Putamen (tissue), 1 donor: ENCODE data around the gene MCTP2.

Source experiments
- DNase-seq: peaks from one replicate; pipeline ENCODE4 v3.0.0-alpha.2; 2016; ENCODE audit warnings: low spot score

The MCTP2 gene

DNA sequence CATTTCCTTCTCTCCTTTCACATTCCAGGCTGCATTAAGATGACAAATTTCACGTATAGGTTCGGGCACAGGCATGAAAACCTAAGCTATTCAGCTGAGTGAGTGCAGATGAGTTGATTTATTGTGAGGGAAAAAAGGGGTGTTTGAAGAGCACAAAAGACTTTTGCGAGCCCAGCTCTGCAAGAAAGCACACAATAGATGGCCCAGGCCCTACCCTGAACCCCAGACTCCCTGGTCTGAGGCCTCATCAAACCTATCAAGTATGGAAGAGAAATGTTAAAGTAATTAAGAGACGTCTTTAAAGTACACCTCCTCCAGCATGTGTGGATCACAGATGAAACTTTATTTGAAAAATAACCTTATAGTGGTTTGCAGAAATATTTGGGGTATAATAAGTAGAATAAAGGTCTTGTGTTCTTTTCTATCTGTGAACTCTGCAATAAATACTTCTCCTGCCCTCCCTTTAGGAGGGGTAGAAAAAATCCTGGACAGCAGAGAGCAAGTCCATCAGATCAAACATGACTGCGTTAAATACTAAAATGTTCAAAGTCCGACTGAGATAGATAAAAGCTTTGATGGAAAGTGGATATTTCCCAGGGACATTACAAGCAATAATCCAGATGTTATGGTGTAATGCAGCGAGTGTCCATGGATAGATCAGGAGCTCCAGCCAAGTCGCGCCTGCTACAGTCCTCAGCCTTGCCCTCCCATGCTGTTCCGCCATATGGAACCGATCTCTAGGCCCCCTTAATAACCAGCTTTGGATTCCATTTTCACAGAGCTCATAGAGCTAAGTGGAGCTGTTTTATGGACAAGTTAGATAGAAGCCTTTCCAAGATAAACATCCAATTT, 121.5 kb downstream of the MCTP2 start:
- no peak for DNase-seq

DNA sequence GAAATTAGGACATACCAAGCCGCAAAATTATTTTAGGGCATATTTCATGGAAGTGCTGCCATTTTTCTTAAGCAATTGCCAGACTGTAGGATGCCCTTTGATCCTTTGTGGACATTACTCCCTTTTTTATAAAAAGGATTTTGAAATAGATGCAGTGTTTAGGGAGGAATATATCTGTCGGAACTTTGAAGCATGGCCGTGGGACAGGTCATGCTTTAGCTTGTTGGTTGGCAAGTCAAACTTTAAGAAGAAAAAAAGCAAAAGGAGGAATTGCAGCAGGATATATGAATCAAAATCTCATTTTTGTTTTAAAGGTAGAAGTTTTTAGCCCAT, 122.1 kb downstream of the MCTP2 start:
- DNase-seq, result no peak

DNA sequence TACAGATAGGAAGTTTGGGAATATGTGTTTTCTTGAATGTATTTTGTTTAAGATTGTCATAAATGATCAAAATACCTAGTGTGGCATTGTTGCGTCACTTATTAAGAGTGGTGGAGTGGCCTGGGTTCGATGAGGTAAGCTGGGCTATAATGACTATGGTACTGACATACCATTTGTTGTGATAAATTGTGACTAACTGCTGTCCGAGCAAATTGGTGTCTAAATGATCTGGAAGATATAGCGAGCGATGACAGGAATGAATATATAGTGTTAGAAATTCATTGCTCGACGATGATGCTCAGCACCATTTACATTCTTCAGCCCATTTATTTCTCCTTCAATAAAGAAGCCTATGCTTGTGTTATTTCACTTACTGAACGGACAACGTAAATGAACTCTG, 123.3 kb downstream of the MCTP2 start:
- no peak for DNase-seq

DNA sequence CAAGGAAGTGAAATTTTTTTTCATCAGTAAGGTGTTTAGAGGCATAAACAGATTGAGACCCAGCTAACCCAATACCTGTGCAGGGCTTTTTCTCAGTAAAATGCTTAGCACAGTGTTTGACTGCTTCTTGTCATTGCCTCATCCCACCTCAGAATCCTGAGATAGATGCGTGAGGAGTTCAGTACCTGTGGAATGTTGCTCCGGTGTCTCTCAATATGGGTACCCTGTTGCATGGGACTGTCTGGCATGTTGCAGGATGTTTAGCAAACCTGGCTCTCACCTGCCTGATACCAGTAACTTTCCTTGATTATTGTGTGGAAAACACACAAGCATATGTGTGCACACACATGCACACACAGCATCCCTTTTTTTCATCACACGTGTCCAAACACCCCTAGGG, 128.4 kb downstream of the MCTP2 start:
- DNase-seq, result no peak

DNA sequence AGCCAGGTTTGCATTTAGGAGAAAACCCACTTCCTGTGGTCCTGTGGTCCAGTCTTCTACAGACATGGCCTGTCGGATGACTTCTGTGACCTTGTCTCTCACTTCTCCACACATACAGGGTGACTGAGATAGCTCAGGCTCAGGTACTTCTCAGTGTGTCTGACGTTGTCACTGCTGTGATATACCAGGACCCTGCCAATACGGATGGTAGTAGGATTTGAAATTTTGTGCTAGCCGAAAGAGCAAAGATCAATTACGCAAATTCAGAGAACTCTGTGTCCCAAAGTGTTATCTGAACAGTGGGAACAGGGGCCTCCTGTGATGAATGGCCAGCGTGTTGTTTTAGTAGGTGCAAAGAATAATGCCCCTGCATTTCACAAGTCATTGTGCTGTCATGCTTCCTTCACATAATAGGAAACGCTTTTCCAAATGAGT, 128.9 kb downstream of the MCTP2 start:
- DNase-seq, result no peak

DNA sequence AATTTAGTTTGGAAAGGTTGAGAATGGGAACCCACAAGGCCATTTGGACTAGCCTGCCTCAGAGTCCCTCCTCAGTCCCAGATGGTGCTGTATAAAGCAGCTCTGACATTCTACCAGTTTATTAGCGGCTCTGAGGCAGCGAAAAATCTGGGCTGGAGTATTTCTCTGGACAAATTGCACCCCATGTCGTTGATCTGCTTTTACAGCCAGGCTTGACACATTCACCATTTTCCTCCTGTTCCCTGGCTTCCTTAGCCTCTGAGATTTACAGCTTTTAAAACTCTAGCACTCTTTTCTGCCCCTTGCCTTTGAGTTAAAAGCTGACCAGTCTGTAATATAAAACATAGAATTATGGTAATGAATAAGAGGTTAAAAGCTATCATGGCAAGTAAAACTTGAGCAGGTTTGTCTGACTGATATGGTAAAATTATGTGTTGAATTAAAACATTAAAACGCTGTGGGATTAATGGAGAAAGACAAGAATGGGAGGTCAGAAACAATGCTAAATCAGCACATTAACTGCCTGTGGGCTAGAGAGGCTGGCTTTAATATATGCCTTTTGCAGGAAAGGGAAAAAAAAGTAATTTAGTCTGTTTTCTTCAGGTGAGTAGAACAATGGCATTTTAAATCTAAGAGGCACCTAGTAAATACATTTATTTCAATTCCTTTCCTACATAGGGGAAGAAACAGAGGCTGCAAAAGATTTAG, 131.2 kb downstream of the MCTP2 start:
- DNase-seq, result no peak

DNA sequence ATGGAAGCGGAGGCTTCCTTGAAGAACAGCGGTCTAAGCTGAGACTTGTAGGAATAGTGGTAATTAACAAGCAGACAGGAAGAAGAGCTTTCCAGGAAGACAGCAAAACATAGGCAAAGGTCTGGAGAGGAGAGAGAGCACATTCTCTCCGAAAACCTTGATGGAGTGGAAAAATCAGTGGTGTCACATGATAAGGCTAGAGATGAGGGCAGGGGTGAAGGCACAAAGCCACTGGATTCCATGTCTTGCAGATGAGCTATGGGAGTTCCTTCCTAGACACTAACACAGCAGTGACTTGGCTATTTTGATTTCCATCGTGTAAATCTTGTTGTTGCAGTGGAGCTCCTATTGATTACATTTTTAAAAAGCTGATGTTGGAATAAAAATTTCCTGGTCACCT, 132.0 kb downstream of the MCTP2 start:
- DNase-seq, result no peak

DNA sequence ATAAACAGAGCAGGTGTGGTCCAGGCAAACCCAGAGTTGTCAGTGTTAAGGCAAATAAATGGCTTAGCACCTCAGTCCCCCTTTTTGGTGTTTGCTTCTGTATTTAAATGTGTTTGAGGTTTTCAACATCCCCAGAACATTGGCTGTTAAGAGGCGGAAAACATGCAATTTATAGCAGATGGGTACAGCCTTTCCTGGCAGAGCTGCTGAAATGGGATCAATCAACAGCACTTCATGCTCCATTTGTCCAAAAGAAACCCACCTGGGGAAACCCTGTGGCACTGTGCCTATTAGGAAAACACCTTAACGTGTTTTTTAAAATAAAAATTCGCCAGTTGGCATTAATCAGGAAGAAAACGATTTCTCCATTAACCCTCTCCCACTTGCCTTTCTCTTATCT, 135.4 kb downstream of the MCTP2 start:
- no peak for DNase-seq

DNA sequence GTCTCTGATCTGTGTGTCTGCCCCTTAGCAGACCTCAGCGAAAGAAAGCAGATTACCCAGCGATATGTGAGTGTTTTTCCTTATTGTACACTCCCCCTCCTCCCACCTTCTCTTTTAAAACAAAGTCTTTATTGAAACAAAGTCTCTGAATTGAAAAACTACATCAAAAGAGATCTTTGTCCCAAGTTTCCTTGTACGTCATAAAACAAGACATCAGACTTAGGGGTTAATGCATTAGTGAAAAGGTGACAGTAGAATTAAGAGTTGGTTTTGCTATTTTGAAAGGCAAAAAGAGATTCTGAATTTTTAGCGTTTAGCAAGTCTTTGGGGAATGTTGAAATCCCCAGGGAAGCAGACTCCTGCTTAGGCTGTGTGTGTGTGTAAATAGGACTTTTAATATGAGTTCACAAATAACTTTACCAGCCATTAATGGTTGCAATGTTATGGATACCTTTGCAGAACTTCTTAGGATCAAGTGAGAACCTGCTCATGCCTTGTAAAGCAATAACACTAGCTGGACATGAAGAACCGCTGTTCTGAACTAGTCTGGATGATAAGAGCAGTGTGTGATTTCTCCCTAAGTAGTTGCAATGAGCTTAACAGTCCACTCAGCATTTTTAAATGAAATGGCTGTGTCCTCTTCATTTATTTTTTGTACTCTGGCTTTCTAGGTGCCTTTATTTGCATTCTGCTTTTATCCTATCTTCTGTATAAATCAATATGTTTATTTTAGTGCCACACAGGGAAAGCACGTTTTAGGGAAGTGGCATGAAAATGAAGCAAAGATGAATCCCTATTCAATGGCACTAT, 136.6 kb downstream of the MCTP2 start:
- DNase-seq, result no peak

DNA sequence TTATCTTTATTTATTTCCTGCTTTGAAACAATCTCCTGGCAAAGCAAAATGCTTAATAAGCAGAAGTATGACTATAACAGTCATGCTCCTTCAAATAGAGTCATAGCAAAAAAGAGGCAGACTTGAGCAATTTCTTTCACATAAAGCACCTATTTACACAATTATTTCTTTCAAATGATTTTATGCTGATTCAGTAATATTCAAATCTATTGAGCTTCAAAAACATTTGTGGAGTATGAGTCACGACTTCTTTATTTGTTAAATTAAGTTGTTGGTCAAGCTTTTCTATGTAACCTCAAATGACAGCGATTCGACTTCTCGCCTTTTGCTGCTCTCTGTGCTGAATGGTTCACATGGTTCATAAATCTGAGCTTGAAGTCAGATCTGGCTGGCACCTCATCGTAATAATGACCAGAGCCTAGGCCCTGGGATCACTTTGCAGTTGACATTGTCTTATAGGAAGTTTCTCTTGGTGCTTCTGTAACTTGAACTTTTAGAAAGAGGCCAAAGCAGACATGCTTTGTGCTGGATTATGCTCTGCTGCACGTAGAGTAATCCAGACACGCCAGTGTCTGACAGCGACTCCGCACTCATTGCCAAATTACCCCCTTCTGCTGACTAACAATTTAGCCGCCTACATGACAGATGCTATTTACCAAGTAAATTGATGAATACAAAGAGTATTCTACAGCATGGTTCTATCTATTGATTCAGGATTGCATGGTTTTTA, 139.0 kb downstream of the MCTP2 start:
- no peak for DNase-seq

DNA sequence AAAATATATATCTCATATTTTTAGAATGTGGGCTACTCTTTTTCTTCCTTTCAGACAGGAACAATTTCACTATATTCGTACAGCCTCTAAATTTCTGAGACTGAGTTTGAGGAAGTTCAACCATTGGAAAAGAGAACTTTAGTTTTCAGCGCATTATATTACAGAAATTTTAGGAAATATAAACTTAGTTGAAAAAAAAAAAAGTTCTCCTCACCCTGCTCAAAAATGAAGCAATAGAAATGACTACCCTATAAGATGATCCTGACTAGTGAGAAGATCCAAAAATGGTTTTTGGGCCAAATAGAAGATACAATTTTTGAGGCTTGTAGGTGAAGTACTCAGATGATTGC, 139.6 kb downstream of the MCTP2 start:
- no peak for DNase-seq

DNA sequence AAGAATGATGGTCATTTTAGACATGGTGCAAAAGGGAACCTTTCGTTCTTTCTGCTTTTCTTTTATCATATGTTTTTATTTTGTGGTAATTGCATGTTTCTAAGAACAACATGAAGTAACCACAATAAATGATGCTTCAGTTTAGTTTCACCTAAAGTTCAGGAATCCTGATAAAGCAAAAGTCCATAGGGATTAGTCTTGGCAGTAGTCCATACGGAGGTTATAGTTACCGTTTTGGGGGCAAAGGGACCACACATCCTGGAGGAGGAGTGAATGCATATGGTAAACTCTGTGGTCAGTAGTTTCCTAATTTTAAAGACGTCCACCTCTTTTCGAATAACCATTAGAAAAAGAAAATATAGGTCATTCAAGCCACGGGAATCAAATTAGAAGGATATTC, 141.5 kb downstream of the MCTP2 start:
- DNase-seq, result no peak

DNA sequence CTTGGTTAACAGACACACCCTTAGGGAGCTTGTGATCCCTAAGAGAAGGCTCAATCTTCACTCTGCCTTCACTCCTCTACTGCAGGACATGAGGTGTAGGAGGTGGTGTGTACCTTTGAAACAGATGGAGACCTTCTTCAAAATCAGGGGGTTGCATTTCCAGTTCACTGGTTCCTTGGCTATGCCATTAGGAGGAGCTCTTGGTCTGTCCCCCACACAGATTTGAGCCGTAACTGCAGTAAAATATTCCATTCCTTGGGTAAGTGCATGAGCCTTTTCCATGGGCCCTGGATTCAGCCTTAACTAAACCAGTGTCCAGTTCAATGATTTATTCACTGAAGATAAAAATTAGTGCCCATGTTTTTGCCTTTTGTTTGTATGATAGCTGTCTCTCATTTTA, 144.6 kb downstream of the MCTP2 start:
- no peak for DNase-seq

DNA sequence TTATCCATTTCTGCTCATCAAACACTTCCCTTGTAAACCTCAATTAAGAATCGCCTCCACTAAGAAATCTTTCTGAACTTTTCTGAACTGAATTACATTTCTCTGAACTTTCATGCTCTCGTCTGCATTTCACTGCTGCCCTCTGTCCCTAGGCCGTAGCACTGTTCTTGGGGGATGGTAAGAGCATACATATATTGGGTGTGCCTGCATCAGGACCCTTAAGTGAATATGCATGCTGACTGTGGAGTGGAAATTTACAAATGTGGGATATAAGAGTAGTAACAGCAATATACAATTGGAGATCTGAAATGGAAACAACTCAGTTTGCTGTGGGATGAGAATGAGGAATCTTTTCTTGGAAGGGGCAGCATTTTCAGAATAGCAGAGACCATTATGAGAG, 148.6 kb downstream of the MCTP2 start:
- DNase-seq, result no peak

DNA sequence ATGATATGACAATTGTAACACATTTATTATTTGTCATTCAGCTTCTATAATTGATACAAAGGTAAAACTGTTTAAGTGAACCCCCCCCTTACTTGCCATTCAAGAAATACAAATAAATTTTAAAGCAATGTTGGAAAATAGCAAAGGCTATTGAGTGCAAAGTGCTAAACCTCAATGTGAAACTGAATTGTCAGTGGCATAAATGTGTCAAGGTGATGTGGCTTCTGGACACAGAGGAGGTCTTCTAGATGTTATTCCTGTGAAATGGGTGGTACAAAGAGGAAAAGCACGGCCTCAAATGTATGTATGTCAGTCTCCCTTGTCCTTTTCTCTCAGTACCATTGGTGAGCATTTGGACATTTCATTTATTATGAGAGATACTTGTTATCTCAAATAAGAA, 149.4 kb downstream of the MCTP2 start:
- no peak for DNase-seq

DNA sequence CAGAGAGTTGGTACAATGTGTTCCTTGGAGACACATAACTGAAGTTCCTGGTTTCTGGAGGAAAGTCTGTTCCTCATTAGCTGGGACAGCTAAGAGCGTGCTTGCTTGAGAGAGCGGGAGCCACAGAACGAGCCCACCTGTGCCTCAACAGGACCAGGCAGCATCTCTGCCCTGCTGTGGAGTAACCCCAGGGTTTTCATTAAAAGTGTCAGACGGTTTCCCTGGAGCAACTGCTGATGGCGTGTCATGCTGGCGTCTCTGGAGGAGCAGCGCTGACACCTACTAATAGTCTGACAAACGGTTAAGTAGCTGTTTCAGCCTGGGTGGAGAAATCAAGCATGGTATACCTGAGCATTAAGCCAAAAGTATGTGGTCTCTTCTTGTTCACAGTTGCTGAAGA, 150.0 kb downstream of the MCTP2 start:
- no peak for DNase-seq

DNA sequence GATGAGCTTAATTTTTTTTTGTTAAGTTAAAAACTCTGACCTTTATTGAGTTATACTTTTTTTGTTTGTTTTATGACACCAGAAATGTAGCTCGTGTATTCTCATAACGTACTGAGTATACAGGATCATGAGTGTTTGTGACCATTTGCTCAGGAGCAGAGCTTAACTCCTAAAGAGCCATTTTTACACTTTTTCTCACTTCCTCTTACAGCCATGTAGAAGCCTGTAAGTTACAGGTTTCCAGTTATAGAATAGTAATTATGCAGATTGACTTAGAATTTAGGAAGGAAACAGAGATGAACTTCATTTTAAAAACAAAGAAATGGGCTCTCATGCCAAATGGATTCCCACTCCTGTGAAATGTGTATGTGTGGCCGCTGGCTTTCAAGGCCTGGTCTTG, 151.7 kb downstream of the MCTP2 start:
- no peak for DNase-seq

DNA sequence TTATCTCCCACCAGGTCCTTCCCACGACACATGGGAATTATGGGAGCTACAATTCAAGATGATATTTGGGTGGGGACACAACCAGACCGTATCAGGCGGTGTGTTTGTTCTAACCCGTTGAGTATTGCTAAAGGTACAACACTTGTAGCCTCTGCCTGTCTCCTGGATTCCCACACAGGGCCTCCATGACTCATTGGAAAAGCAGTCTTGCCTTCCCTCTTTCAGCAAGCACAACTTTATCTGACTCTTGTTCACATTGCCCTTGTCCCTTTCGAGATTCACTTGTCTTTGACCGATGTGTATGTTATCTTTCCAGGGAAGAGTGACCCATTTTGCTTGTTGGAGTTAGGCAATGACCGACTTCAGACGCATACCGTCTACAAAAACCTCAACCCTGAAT, 152.3 kb downstream of the MCTP2 start:
- DNase-seq, result no peak

DNA sequence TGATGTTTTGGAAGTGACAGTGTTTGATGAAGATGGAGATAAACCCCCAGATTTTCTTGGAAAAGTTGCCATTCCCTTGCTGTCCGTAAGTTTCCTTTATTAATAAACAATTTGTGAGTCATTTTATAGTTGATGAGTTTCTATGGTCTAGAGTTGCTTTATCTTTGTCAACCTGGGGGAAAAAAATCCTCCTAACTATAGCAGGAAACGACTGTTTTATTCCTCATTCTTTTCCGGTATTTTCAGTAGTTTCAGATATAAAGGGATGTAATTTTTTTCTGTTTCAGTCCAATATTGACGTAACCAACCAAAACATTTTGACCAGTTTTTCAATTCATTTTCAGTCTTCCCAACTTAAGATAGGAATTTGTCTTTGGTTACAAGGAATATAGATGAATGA, 154.1 kb downstream of the MCTP2 start:
- no peak for DNase-seq

DNA sequence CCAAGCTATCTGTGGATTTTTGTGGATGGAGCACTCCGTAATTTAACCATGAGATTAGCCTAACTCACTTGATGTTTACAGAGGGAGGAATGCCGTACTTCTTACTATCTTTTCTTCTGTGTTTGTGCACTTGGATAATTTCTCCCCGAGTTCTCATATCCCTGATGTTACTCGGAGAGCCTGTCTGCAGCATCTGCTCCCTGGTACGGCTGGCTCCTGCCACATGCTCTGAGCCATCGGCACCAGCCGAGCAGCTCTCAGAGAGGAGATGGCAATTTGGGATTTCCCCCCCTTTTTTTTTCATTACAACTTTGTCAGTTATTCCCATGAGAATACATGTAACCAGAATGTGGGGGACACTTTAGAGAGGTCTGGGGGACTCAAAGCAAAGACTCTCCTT, 155.0 kb downstream of the MCTP2 start:
- DNase-seq, result no peak

DNA sequence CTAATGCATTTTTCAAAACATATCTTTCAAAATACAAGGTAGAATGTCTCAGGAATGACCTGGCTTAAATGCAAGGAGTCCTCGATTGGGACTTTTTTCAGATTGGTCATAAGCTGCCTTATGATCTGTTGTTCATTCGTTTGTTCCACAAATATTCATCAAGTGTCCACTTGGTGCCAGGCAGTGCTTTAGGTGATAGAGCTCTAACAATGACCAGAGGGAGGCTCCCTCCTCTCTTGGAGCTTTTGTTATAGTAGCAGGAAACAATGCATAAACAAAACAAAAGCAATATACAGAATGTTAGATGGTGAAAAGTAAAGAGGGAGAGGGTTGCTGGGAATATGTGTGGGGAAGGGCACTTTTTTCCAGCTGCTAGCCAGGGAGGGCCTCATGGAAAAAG, 156.1 kb downstream of the MCTP2 start:
- no peak for DNase-seq

DNA sequence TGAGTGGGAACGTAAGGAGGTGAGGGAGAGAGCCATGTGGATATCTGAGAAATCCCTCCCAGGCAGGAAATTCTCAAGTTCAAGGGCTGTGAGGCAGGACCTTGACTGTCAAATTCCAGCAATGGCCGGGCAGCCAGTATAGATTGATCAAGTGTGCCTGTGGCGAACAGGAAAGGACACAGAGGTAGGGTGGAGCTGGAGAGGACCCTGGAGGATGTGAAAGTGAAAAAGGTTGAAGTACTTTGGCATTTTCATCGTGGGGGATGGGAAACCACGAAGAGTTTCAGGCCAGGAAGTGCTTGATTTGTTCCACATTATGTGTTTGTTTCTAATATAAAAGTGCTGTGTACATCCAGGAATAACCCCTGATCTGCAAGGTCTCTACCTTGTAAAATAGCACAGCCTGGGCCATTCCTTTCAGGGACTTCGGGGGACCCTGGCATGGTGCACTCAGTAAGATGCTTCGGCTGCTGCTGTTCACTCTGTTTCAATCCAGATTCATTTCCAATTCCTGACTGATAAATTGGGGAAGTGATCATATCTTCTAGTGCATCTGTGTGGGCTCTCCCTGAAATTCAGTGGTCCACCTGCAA, 156.6 kb downstream of the MCTP2 start:
- no peak for DNase-seq
